Neuronal stem cell (in vitro differentiated cells): Measurements from ENCODE around the gene LCK. TPM values are rescaled to one million over a fixed set of nuclear protein-coding genes. Genes with fewer than 3 reads are reported as not detected.

Experiments used
- small RNA-seq: library from polyadenylated mRNA; stranded (forward); fragments of <200 nt; extraction: miRNeasy Mini kit (QIAGEN cat#:217004); gene quantifications from one replicate; pipeline ENCODE3, GENCODE V24; 2013; ENCODE audit not compliant: insufficient read depth

The LCK gene

Small RNA genes within 50 kb of the gene (small RNA-seq; reads per million reads assigned to genes)
- gene RF00017 (not detected), gene RF00019 (not detected)
